ENCODE results near the gene GJC1.

Gene GJC1

DNA sequence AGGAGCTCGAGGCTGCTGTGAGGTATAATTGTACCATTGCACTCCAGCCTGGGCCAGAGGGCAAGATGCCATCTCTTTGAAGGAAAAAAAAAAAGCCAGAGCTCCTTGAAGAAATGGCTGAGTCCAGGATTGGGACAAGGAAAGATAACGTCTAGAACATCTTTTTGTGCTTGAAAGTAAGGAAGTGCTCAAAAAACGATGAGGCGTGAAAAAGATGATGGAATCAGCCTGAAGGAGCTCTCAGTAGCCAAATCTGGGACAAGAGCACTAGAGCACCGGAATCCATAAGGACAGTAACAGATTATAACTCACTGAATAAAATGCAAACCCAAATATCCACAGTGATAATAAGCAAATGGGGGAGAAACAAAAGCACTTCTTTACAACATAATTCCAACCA, 47.0 kb upstream of the GJC1 start:
- TF ChIP-seq ESRRG (CRISPR knock-in tag; IDR thresholded peaks at IDR 0.05) = no peak
- no peak for TF ChIP-seq OSR1 (CRISPR knock-in tag; IDR thresholded peaks at IDR 0.05)
- no peak for TF ChIP-seq ZNF8 (CRISPR knock-in tag; IDR thresholded peaks at IDR 0.05)
- TF ChIP-seq ZFP3 (CRISPR knock-in tag; IDR thresholded peaks at IDR 0.05) = no peak
- TF ChIP-seq PPARA (CRISPR knock-in tag; IDR thresholded peaks at IDR 0.05; ENCODE audit: borderline replicate concordance) = no peak
- TF ChIP-seq ARNTL (CRISPR knock-in tag; IDR thresholded peaks at IDR 0.05; ENCODE audit: borderline replicate concordance, low read depth) = no peak
- no peak for TF ChIP-seq ZNF565 (CRISPR knock-in tag; conservative IDR thresholded peaks at IDR 0.05; ENCODE audit: low read depth)
- no peak for TF ChIP-seq ZNF70 (CRISPR knock-in tag; IDR thresholded peaks at IDR 0.05)
- no peak for ATAC-seq

DNA sequence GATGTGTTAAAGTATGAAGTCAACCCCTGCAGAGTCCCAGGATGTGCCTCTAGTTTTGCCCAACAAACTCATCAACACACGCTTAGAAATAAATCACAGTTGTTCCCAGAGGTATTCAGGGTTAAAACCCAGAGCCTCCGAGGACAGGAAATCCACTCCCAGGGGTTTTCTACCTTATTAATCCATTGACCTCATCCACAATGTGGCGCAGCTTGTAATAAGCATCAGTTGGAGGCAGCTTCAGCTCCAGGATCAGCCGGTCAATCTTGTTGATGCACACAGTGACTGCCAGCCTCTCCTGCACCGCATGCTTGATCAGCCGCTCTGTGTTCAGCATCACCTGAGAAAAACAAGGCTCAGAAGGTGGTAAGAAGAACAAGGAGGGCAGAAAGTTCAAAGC, 45.7 kb upstream of the GJC1 start:
- no peak for ATAC-seq
- TF ChIP-seq ZNF70 (CRISPR knock-in tag; IDR thresholded peaks at IDR 0.05) (no peak), GLIS3 (CRISPR knock-in tag; IDR thresholded peaks at IDR 0.05) (no peak), RARB (CRISPR knock-in tag; IDR thresholded peaks at IDR 0.05) (no peak), SNAI2 (CRISPR knock-in tag; IDR thresholded peaks at IDR 0.05) (no peak), BACH2 (CRISPR knock-in tag; IDR thresholded peaks at IDR 0.05; ENCODE audit: borderline replicate concordance) (no peak), TCF4 (CRISPR knock-in tag; IDR thresholded peaks at IDR 0.05; ENCODE audit: borderline replicate concordance) (no peak), ZFP3 (CRISPR knock-in tag; IDR thresholded peaks at IDR 0.05) (no peak), OSR1 (CRISPR knock-in tag; IDR thresholded peaks at IDR 0.05) (no peak), PPARA (CRISPR knock-in tag; IDR thresholded peaks at IDR 0.05; ENCODE audit: borderline replicate concordance) (no peak), ESRRG (CRISPR knock-in tag; IDR thresholded peaks at IDR 0.05) (no peak), ARNTL (CRISPR knock-in tag; IDR thresholded peaks at IDR 0.05; ENCODE audit: borderline replicate concordance, low read depth) (no peak), ZFP30 (CRISPR knock-in tag; IDR thresholded peaks at IDR 0.05) (no peak)
- TF ChIP-seq, protein P1, sequence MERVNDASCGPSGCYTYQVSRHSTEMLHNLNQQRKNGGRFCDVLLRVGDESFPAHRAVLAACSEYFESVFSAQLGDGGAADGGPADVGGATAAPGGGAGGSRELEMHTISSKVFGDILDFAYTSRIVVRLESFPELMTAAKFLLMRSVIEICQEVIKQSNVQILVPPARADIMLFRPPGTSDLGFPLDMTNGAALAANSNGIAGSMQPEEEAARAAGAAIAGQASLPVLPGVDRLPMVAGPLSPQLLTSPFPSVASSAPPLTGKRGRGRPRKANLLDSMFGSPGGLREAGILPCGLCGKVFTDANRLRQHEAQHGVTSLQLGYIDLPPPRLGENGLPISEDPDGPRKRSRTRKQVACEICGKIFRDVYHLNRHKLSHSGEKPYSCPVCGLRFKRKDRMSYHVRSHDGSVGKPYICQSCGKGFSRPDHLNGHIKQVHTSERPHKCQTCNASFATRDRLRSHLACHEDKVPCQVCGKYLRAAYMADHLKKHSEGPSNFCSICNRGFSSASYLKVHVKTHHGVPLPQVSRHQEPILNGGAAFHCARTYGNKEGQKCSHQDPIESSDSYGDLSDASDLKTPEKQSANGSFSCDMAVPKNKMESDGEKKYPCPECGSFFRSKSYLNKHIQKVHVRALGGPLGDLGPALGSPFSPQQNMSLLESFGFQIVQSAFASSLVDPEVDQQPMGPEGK (CRISPR knock-in tag; IDR thresholded peaks at IDR 0.05; ENCODE audit: borderline replicate concordance) = no peak
- TF ChIP-seq, protein P2, sequence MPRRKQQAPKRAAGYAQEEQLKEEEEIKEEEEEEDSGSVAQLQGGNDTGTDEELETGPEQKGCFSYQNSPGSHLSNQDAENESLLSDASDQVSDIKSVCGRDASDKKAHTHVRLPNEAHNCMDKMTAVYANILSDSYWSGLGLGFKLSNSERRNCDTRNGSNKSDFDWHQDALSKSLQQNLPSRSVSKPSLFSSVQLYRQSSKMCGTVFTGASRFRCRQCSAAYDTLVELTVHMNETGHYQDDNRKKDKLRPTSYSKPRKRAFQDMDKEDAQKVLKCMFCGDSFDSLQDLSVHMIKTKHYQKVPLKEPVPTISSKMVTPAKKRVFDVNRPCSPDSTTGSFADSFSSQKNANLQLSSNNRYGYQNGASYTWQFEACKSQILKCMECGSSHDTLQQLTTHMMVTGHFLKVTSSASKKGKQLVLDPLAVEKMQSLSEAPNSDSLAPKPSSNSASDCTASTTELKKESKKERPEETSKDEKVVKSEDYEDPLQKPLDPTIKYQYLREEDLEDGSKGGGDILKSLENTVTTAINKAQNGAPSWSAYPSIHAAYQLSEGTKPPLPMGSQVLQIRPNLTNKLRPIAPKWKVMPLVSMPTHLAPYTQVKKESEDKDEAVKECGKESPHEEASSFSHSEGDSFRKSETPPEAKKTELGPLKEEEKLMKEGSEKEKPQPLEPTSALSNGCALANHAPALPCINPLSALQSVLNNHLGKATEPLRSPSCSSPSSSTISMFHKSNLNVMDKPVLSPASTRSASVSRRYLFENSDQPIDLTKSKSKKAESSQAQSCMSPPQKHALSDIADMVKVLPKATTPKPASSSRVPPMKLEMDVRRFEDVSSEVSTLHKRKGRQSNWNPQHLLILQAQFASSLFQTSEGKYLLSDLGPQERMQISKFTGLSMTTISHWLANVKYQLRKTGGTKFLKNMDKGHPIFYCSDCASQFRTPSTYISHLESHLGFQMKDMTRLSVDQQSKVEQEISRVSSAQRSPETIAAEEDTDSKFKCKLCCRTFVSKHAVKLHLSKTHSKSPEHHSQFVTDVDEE (CRISPR knock-in tag; IDR thresholded peaks at IDR 0.05) = no peak

DNA sequence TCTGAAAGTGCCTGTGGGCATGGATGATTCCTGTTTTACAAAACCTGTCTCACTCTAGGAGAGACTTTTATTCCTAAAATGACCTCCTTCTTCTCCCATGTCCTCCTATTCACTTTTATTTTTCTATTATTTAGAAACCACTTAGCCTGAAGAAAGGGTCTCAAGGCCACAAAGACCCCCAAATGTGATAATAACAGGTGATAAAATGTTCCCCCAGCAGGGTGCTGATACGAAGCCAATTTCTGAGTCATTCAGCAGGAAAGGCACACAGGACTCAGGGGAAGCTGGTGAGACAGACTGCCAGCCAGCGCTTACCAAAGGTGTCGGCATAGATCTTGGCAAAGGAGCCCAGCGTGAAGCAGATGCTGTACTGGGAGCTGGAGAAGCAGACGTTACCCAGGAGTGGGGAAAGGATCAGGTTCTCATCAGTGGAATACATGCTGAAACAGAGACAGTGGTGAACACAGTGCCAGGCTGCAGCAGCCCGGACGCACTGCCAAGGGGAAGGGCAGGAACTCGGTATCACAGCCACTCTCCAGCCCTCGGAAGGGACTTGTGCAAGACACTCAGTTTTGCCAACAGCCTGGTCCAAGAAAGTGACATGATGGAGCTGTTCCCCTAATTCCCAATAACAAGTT, 42.2 kb upstream of the GJC1 start:
- peak; percentile 54 for ATAC-seq
- TF ChIP-seq ZFP3 (CRISPR knock-in tag; IDR thresholded peaks at IDR 0.05) = no peak
- TF ChIP-seq ISL1 (CRISPR knock-in tag; IDR thresholded peaks at IDR 0.05) = no peak
- no peak for TF ChIP-seq CSDC2 (CRISPR knock-in tag; IDR thresholded peaks at IDR 0.05)
- no peak for TF ChIP-seq TCF4 (CRISPR knock-in tag; IDR thresholded peaks at IDR 0.05; ENCODE audit: borderline replicate concordance)
- TF ChIP-seq, protein P3, sequence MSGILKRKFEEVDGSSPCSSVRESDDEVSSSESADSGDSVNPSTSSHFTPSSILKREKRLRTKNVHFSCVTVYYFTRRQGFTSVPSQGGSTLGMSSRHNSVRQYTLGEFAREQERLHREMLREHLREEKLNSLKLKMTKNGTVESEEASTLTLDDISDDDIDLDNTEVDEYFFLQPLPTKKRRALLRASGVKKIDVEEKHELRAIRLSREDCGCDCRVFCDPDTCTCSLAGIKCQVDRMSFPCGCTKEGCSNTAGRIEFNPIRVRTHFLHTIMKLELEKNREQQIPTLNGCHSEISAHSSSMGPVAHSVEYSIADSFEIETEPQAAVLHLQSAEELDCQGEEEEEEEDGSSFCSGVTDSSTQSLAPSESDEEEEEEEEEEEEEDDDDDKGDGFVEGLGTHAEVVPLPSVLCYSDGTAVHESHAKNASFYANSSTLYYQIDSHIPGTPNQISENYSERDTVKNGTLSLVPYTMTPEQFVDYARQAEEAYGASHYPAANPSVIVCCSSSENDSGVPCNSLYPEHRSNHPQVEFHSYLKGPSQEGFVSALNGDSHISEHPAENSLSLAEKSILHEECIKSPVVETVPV (CRISPR knock-in tag; IDR thresholded peaks at IDR 0.05) = no peak
- TF ChIP-seq BACH2 (CRISPR knock-in tag; IDR thresholded peaks at IDR 0.05; ENCODE audit: borderline replicate concordance) = no peak
- TF ChIP-seq GLIS3 (CRISPR knock-in tag; IDR thresholded peaks at IDR 0.05) = no peak
- TF ChIP-seq RARB (CRISPR knock-in tag; IDR thresholded peaks at IDR 0.05) = no peak
- TF ChIP-seq, protein P4, sequence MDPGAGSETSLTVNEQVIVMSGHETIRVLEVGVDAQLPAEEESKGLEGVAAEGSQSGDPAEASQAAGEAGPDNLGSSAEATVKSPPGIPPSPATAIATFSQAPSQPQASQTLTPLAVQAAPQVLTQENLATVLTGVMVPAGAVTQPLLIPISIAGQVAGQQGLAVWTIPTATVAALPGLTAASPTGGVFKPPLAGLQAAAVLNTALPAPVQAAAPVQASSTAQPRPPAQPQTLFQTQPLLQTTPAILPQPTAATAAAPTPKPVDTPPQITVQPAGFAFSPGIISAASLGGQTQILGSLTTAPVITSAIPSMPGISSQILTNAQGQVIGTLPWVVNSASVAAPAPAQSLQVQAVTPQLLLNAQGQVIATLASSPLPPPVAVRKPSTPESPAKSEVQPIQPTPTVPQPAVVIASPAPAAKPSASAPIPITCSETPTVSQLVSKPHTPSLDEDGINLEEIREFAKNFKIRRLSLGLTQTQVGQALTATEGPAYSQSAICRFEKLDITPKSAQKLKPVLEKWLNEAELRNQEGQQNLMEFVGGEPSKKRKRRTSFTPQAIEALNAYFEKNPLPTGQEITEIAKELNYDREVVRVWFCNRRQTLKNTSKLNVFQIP (CRISPR knock-in tag; IDR thresholded peaks at IDR 0.05; ENCODE audit: borderline replicate concordance, low read depth) = no peak
- TF ChIP-seq ZNF565 (CRISPR knock-in tag; conservative IDR thresholded peaks at IDR 0.05; ENCODE audit: low read depth) = no peak
- no peak for TF ChIP-seq ESRRG (CRISPR knock-in tag; IDR thresholded peaks at IDR 0.05)
- TF ChIP-seq ZFP30 (CRISPR knock-in tag; IDR thresholded peaks at IDR 0.05) = no peak
- no peak for TF ChIP-seq ARNTL (CRISPR knock-in tag; IDR thresholded peaks at IDR 0.05; ENCODE audit: borderline replicate concordance, low read depth)
- TF ChIP-seq, protein P2 (CRISPR knock-in tag; IDR thresholded peaks at IDR 0.05) = no peak
- TF ChIP-seq, protein P5, sequence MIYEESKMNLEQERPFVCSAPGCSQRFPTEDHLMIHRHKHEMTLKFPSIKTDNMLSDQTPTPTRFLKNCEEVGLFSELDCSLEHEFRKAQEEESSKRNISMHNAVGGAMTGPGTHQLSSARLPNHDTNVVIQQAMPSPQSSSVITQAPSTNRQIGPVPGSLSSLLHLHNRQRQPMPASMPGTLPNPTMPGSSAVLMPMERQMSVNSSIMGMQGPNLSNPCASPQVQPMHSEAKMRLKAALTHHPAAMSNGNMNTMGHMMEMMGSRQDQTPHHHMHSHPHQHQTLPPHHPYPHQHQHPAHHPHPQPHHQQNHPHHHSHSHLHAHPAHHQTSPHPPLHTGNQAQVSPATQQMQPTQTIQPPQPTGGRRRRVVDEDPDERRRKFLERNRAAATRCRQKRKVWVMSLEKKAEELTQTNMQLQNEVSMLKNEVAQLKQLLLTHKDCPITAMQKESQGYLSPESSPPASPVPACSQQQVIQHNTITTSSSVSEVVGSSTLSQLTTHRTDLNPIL (CRISPR knock-in tag; IDR thresholded peaks at IDR 0.05; ENCODE audit: low read depth) = no peak

Measured in SK-N-SH treated with all-trans-retinoic acid at 6 μM for 48 hours (cell line).